ENCODE data around the gene LYPD6B. TPM values are rescaled to one million over a fixed set of nuclear protein-coding genes. Genes with fewer than 3 reads are reported as not detected.

Gene LYPD6B
- total and polyA plus RNA-seq, 4 donors, result 0.13 to 0.59 (median 0.14) TPM

GRCh38 chr2:149141046-149141445, 102.5 kb downstream of the LYPD6B start:
- H3K4me3 ChIP-seq (ENCODE audit: low read depth in 1 of 3, low read length in 3 of 3), result no peak overlapping the region
- TF ChIP-seq RAD21 (IDR thresholded peaks at IDR 0.05), result no peak
- TF ChIP-seq TAF1 (conservative IDR thresholded peaks at IDR 0.05), result no peak
- TF ChIP-seq EGR1 (IDR thresholded peaks at IDR 0.05; ENCODE audit: low read depth in 2 of 2), result no peak
- TF ChIP-seq HNF4G (IDR thresholded peaks at IDR 0.05), result no peak
- no peaks in the 10 kb centered on the region for H3K36me3 ChIP-seq (ENCODE audit: control insufficient read depth in 4 of 4, insufficient read depth in 3 of 4, low read depth in 1 of 4, low read length in 3 of 4)
- no peak for DNase-seq (ENCODE audit: low spot score)
- H3K9ac ChIP-seq (ENCODE audit: low read depth in 1 of 2, low read length in 2 of 2), result no peak overlapping the region
- H3K27ac ChIP-seq (ENCODE audit: low read depth in 1 of 2, low read length in 2 of 2), result no peak overlapping the region
- H3K9me3 ChIP-seq (ENCODE audit: control insufficient read depth in 4 of 4, low read length in 3 of 4), result no peaks in the 10 kb centered on the region
- no peaks in the 10 kb centered on the region for H3K4me1 ChIP-seq (ENCODE audit: control insufficient read depth in 4 of 4, insufficient read depth in 4 of 4, low read length in 3 of 4)
- WGBS, result 68% methylated on average over 5 of the region's 5 CpGs
- H3K27me3 ChIP-seq (ENCODE audit: control insufficient read depth in 4 of 4, insufficient read depth in 4 of 4, low read length in 3 of 4), result peaks cover 0 to 8% (median 0%) of the 10 kb centered on the region in 4 donors

- 83% methylated on average over 1 of the region's 1 CpG for WGBS
- Histone ChIP-seq H3K9me3 (ENCODE audit: control insufficient read depth in 4 of 4, low read length in 3 of 4) (no peaks in the 10 kb centered on the region), H3K9ac (ENCODE audit: low read depth in 1 of 2, low read length in 2 of 2) (no peak overlapping the region), H3K27me3 (ENCODE audit: control insufficient read depth in 4 of 4, insufficient read depth in 4 of 4, low read length in 3 of 4) (peaks cover 0 to 8% (median 0%) of the 10 kb centered on the region in 4 donors), H3K36me3 (ENCODE audit: control insufficient read depth in 4 of 4, insufficient read depth in 3 of 4, low read depth in 1 of 4, low read length in 3 of 4) (no peaks in the 10 kb centered on the region), H3K27ac (ENCODE audit: low read depth in 1 of 2, low read length in 2 of 2) (no peak overlapping the region), H3K4me3 (ENCODE audit: low read depth in 1 of 3, low read length in 3 of 3) (no peak overlapping the region), H3K4me1 (ENCODE audit: control insufficient read depth in 4 of 4, insufficient read depth in 4 of 4, low read length in 3 of 4) (no peaks in the 10 kb centered on the region)
- TF ChIP-seq FOXA2 (IDR thresholded peaks at IDR 0.05), result no peak
- no peak for DNase-seq (ENCODE audit: low spot score)
Measured at GRCh38 chr2:149143734-149144133, 105.2 kb downstream of the LYPD6B start.

GRCh38 chr2:149145314-149146295, 107.1 kb downstream of the LYPD6B start:
- no peak for DNase-seq (ENCODE audit: low spot score)
- 80% methylated on average over 10 of the region's 10 CpGs for WGBS
- H3K4me1 ChIP-seq (ENCODE audit: control insufficient read depth in 4 of 4, insufficient read depth in 4 of 4, low read length in 3 of 4), result no peaks in the 10 kb centered on the region
- H3K4me3 ChIP-seq (ENCODE audit: low read depth in 1 of 3, low read length in 3 of 3), result no peak overlapping the region
- peaks cover 0 to 8% (median 0%) of the 10 kb centered on the region in 4 donors for H3K27me3 ChIP-seq (ENCODE audit: control insufficient read depth in 4 of 4, insufficient read depth in 4 of 4, low read length in 3 of 4)
- TF ChIP-seq YY1 (IDR thresholded peaks at IDR 0.05), result no peak
- TF ChIP-seq FOXA1 (IDR thresholded peaks at IDR 0.05), result no peak
- TF ChIP-seq FOXA2 (IDR thresholded peaks at IDR 0.05), result no peak
- no peak for TF ChIP-seq GABPA (IDR thresholded peaks at IDR 0.05 in 1 of 2, conservative IDR thresholded peaks at IDR 0.05 in 1 of 2)
- TF ChIP-seq JUND (IDR thresholded peaks at IDR 0.05), result no peak
- TF ChIP-seq TAF1 (conservative IDR thresholded peaks at IDR 0.05), result no peak
- no peak for TF ChIP-seq REST (IDR thresholded peaks at IDR 0.05)
- TF ChIP-seq ZBTB33 (IDR thresholded peaks at IDR 0.05), result no peak
- no peak for TF ChIP-seq HNF4G (IDR thresholded peaks at IDR 0.05)
- no peaks in the 10 kb centered on the region for H3K9me3 ChIP-seq (ENCODE audit: control insufficient read depth in 4 of 4, low read length in 3 of 4)
- no peak overlapping the region for H3K9ac ChIP-seq (ENCODE audit: low read depth in 1 of 2, low read length in 2 of 2)
- no peak overlapping the region for H3K27ac ChIP-seq (ENCODE audit: low read depth in 1 of 2, low read length in 2 of 2)
- no peaks in the 10 kb centered on the region for H3K36me3 ChIP-seq (ENCODE audit: control insufficient read depth in 4 of 4, insufficient read depth in 3 of 4, low read depth in 1 of 4, low read length in 3 of 4)
